H1 (cell line): ENCODE measurements around the gene VASN. TPM values are rescaled to one million over a fixed set of nuclear protein-coding genes. Genes with fewer than 3 reads are reported as not detected.

ENCODE experiments used
- CTCF ChIA-PET: fragments of 300-600 bp; sonication (Branson Sonifier 250); formaldehyde crosslinking; loops from one replicate; lab custom pipeline; 2021; ENCODE audit not compliant: partially characterized antibody; lab: Charles Lee
- POLR2A ChIA-PET: fragments of 300-600 bp; sonication (Branson Sonifier 250); formaldehyde crosslinking; loops from one replicate; lab custom pipeline; 2021; ENCODE audit warnings: inconsistent platforms; ENCODE audit not compliant: partially characterized antibody; lab: Charles Lee
- DNase-seq, 2 experiments: peaks; one replicate each; pipeline versions ENCODE4 v3.0.0 to v3.0.0-alpha.2; 2010 to 2022; ENCODE audit warnings: low spot score in 2 of 2, low read depth in 1 of 2, mixed read lengths in 1 of 2
- FAIRE-seq: peaks from 2 replicates; lab custom pipeline; 2011; peaks lifted over from hg19 to GRCh38; lab: Jason Lieb, UNC
- H2AFZ ChIP-seq: 2 replicates; pipeline ENCODE4 v1.8.1; 2012; ENCODE audit warnings: low read length, inconsistent platforms
- H2AK5ac ChIP-seq: 2 replicates; pipeline ENCODE4 v1.6.1; 2013; ENCODE audit warnings: low read depth, low read length
- H2BK120ac ChIP-seq: replicated peaks from 2 replicates; pipeline ENCODE3; 2013; ENCODE audit warnings: low read depth, low read length, inconsistent platforms
- H2BK12ac ChIP-seq: 2 replicates; pipeline ENCODE4 v1.6.1; 2013; ENCODE audit warnings: low read depth, low read length
- H2BK15ac ChIP-seq: 2 replicates; pipeline ENCODE4 v1.6.1; 2013; ENCODE audit warnings: low read length
- H2BK20ac ChIP-seq: 2 replicates; pipeline ENCODE4 v1.6.1; 2013; ENCODE audit warnings: low read length
- H2BK5ac ChIP-seq: 2 replicates; pipeline ENCODE4 v1.6.1; 2013; ENCODE audit warnings: low read depth, low read length
- H3K14ac ChIP-seq: 2 replicates; pipeline ENCODE4 v1.6.1; 2013; ENCODE audit warnings: inconsistent platforms; ENCODE audit not compliant: insufficient read length
- H3K18ac ChIP-seq: 2 replicates; pipeline ENCODE4 v1.6.1; 2013; ENCODE audit warnings: low read length; ENCODE audit errors: extremely low read depth
- H3K23ac ChIP-seq: 2 replicates; pipeline ENCODE4 v1.6.1; 2013; ENCODE audit warnings: inconsistent platforms; ENCODE audit not compliant: insufficient read length
- H3K23me2 ChIP-seq: 2 replicates; pipeline ENCODE4 v1.6.1; 2013; ENCODE audit warnings: low read depth, low read length
- H3K27ac ChIP-seq: 2 replicates; pipeline ENCODE4 v1.6.1; 2011; ENCODE audit warnings: low read depth, low read length, inconsistent platforms
- H3K27me3 ChIP-seq, 4 experiments: replicated peaks in 1 of 4; 1 replicate in 1 of 4; 2 replicates in 3 of 4; pipeline versions ENCODE4 v1.6.1 to v1.8.1; 2011 to 2013; ENCODE audit warnings: low read length in 3 of 4, mild to moderate bottlenecking in 3 of 4, inconsistent platforms in 2 of 4, mixed read lengths in 2 of 4, moderate library complexity in 1 of 4; ENCODE audit not compliant: control insufficient read depth in 3 of 4, insufficient read depth in 3 of 4; ENCODE audit errors: extremely low read depth in 1 of 4
- H3K36me3 ChIP-seq, 4 experiments: 2 replicates each; pipeline versions ENCODE4 v1.6.1 to v1.8.1; 2011 to 2013; ENCODE audit warnings: mild to moderate bottlenecking in 4 of 4, low read length in 3 of 4, moderate library complexity in 2 of 4, control low read depth in 1 of 4, inconsistent platforms in 1 of 4; ENCODE audit not compliant: insufficient read depth in 4 of 4, control insufficient read depth in 2 of 4
- H3K4ac ChIP-seq: replicated peaks from 2 replicates; pipeline ENCODE3; 2013; ENCODE audit warnings: low read length, low read depth, mixed read lengths, inconsistent platforms; ENCODE audit not compliant: insufficient read length
- H3K4me1 ChIP-seq, 4 experiments: replicated peaks in 1 of 4; 1 replicate in 1 of 4; 2 replicates in 3 of 4; pipeline versions ENCODE4 v1.6.1 to v1.8.1; 2011 to 2013; ENCODE audit warnings: low read length in 3 of 4, inconsistent platforms in 2 of 4, mixed read lengths in 1 of 4; ENCODE audit not compliant: insufficient read depth in 4 of 4, control insufficient read depth in 3 of 4
- H3K4me2 ChIP-seq, 2 experiments: 2 replicates each; pipeline versions ENCODE4 v1.6.1 to v1.8.1; 2011 to 2013; ENCODE audit warnings: low read depth in 2 of 2, low read length in 2 of 2, control low read depth in 1 of 2, inconsistent platforms in 1 of 2, mild to moderate bottlenecking in 1 of 2; ENCODE audit not compliant: insufficient read depth in 1 of 2
- H3K4me3 ChIP-seq, 4 experiments: fragments of 200-600, 300-600 bp in 1 of 4; sonication (generic), shearing (Covaris generic), sonication (Bioruptor Twin) in 1 of 4; 2 replicates each; pipeline versions ENCODE4 v1.5.1 to v1.8.1; 2011 to 2016; ENCODE audit warnings: low read length in 4 of 4, low read depth in 3 of 4, control low read depth in 2 of 4, inconsistent platforms in 2 of 4, mild to moderate bottlenecking in 2 of 4, mixed read lengths in 1 of 4, moderate library complexity in 1 of 4; ENCODE audit not compliant: insufficient read depth in 2 of 4; ENCODE audit errors: extremely low read depth in 1 of 4
- H3K56ac ChIP-seq: replicated peaks from 2 replicates; pipeline ENCODE3; 2013; ENCODE audit warnings: low read depth, mild to moderate bottlenecking, mixed read lengths, low read length, inconsistent platforms; ENCODE audit not compliant: insufficient read length
- H3K79me1 ChIP-seq: 2 replicates; pipeline ENCODE4 v1.6.1; 2013; ENCODE audit warnings: low read depth, low read length, control low read depth
- H3K79me2 ChIP-seq, 2 experiments: 2 replicates each; pipeline versions ENCODE4 v1.6.1 to v1.8.1; 2012 to 2013; ENCODE audit warnings: low read length in 2 of 2, mild to moderate bottlenecking in 2 of 2, inconsistent platforms in 1 of 2; ENCODE audit not compliant: insufficient read depth in 2 of 2, control insufficient read depth in 1 of 2
- H3K9ac ChIP-seq, 4 experiments: replicated peaks in 1 of 4; 1 replicate in 1 of 4; 2 replicates in 3 of 4; pipeline versions ENCODE4 v1.6.1 to v1.8.1; 2011 to 2013; ENCODE audit warnings: low read depth in 3 of 4, low read length in 3 of 4, control low read depth in 2 of 4, mild to moderate bottlenecking in 2 of 4, moderate library complexity in 2 of 4, inconsistent platforms in 1 of 4; ENCODE audit errors: extremely low read depth in 1 of 4
- H3K9me3 ChIP-seq, 2 experiments: 2 replicates each; pipeline versions ENCODE4 v1.6.1 to v1.8.1; 2012 to 2013; ENCODE audit warnings: mild to moderate bottlenecking in 2 of 2, moderate library complexity in 2 of 2, control low read depth in 1 of 2, inconsistent platforms in 1 of 2, low read depth in 1 of 2, low read length in 1 of 2, mixed read lengths in 1 of 2; ENCODE audit not compliant: insufficient read depth in 2 of 2
- H4K20me1 ChIP-seq, 2 experiments: replicated peaks in 1 of 2; 2 replicates each; pipeline versions ENCODE3 to v1.8.1; 2011 to 2013; ENCODE audit warnings: inconsistent platforms in 2 of 2, low read length in 2 of 2, mild to moderate bottlenecking in 1 of 2; ENCODE audit not compliant: insufficient read depth in 2 of 2, control insufficient read depth in 1 of 2
- H4K5ac ChIP-seq: 2 replicates; pipeline ENCODE4 v1.6.1; 2013; ENCODE audit warnings: low read length, low read depth, mixed read lengths, inconsistent platforms; ENCODE audit not compliant: insufficient read length
- H4K8ac ChIP-seq: 2 replicates; pipeline ENCODE4 v1.8.0; 2013; ENCODE audit warnings: mild to moderate bottlenecking, moderate library complexity, low read length, inconsistent platforms; ENCODE audit not compliant: insufficient read depth; ENCODE audit errors: extremely low read depth
- H4K91ac ChIP-seq: replicated peaks from 2 replicates; pipeline ENCODE3; 2013; ENCODE audit warnings: low read length, mixed read lengths, inconsistent platforms; ENCODE audit not compliant: insufficient read length
- POLR2A ChIP-seq, 2 experiments: IDR thresholded peaks; 1 replicate in 1 of 2; 2 replicates in 1 of 2; pipeline ENCODE4 v1.6.1; 2011; ENCODE audit warnings: low read depth in 2 of 2, low read length in 2 of 2, mild to moderate bottlenecking in 2 of 2; ENCODE audit errors: control extremely low read depth in 1 of 2
- RXRA ChIP-seq: IDR thresholded peaks from 2 replicates; pipeline ENCODE4 v1.6.1; 2011; ENCODE audit warnings: low read depth, mild to moderate bottlenecking, low read length, moderate library complexity; ENCODE audit not compliant: insufficient read depth
- WGBS, 2 experiments: shearing (Covaris generic) in 1 of 2; methylation state at CpG; one replicate each; pipeline versions ENCODE4 v1.1.6 to v1.1.7; 2013 to 2015; ENCODE audit warnings: low lambda C conversion rate in 2 of 2, mixed read lengths in 2 of 2, inconsistent platforms in 1 of 2, low coverage in 1 of 2, missing lambda C conversion rate in 1 of 2; ENCODE audit not compliant: insufficient replicate concordance in 2 of 2, insufficient coverage in 1 of 2, insufficient read length in 1 of 2; ENCODE audit errors: extremely low coverage in 1 of 2, missing lambda C conversion rate in 1 of 2; 5-methylcytosine and 5-hydroxymethylcytosine counted together
- polyA plus RNA-seq, 7 experiments: library from polyadenylated mRNA; depleted of rRNA in 3 of 7; stranded (reverse) in 5 of 7; unstranded in 2 of 7; fragments of >200 nt in 5 of 7; fragments of 200-250 nt in 2 of 7; gene quantifications; 1 replicate in 5 of 7; 2 replicates in 1 of 7; 4 replicates in 1 of 7; pipeline versions ENCODE4 v1.2.1 to v1.2.3, GENCODE V29; 2011 to 2013; ENCODE audit warnings: missing spikeins in 2 of 7, mixed read lengths in 2 of 7
- total RNA-seq: library from RNA; stranded (reverse); fragmentation: NEBNext Ultra II Directional; extraction: Animal tissue kit (Norgen Biotek cat#: 25700); gene quantifications from 2 replicates; pipeline ENCODE4 v1.2.1, GENCODE V29; 2021

VASN gene
- total and polyA plus RNA-seq, 2 of the 8 experiments (the other 6 are each of a cell fraction or from before 2014, with no cell fraction given) = 9.6 to 11.3 TPM

GRCh38 chr16:4384509-4384942, 12.9 kb downstream of the VASN start:
- Histone ChIP-seq H4K20me1 (peaks cover 3 to 15% of the 10 kb centered on the region in 2 experiments), H2BK20ac (no peak overlapping the region), H2BK5ac (no peak overlapping the region; the same call in 1 of the 2 replicates), H4K8ac (no peak overlapping the region), H3K36me3 (peaks cover 0 to 18% (median 2%) of the 10 kb centered on the region in 4 experiments; a peak in 4 of 8 replicates), H3K4me2 (no peak overlapping the region), H3K4me3 (no peak overlapping the region)
- ChIA-PET POLR2A (interaction anchor here (1.0 to 11.9 kb wide), 3 partner anchors 7 to 16 kb away, joined by 3 to 223 read pairs (median 3); no protein-coding TSS in a partner anchor), CTCF (interaction anchor here (2.4 to 24.8 kb wide), 3 partner anchors 8 to 21 kb away, joined by 4 to 659 read pairs (median 165); no protein-coding TSS in a partner anchor)
- TF ChIP-seq RXRA = no peak
- 0 out of 3 replicates have a peak, but pooled peaks of 1 of the 2 experiments have one; percentile 8 for TF ChIP-seq POLR2A (IDR thresholded peaks at IDR 0.05; ENCODE audit: control extremely low read depth in 1 of 2, low read depth in 2 of 2, low read length in 2 of 2)
- TF ChIP-seq, all 59 proteins: peak for 1
- H3K27me3 ChIP-seq = no peaks in the 10 kb centered on the region
- H3K79me2 ChIP-seq = no peaks in the 10 kb centered on the region
- no peak overlapping the region for H3K9ac ChIP-seq
- no peak overlapping the region for H4K91ac ChIP-seq
- no peaks in the 10 kb centered on the region for H3K23me2 ChIP-seq
- peaks cover 0 to 15% (median 11%) of the 10 kb centered on the region in 4 experiments; a peak in 6 of 7 replicates for H3K4me1 ChIP-seq
- H2BK15ac ChIP-seq = no peak overlapping the region
- no peak overlapping the region for H2AFZ ChIP-seq
- no peak overlapping the region for H2BK12ac ChIP-seq
- H3K23ac ChIP-seq = no peak overlapping the region
- H4K5ac ChIP-seq = no peak overlapping the region
- 0 out of 2 replicates have a peak, but pooled peaks cover under 1% of the 10 kb centered on the region for H3K79me1 ChIP-seq
- no peak overlapping the region for H3K56ac ChIP-seq
- H2BK120ac ChIP-seq = no peak overlapping the region
- 88% methylated on average over 18 of the region's 20 CpGs; no CpG with 5 or more reads in 1 of the 2 experiments for WGBS, 2 experiments
- H3K4ac ChIP-seq = no peak overlapping the region
- H3K9me3 ChIP-seq = no peaks in the 10 kb centered on the region
- DNase-seq (no peak), FAIRE-seq (no peak)
- H3K18ac ChIP-seq = no peak overlapping the region
- no peak overlapping the region for H2AK5ac ChIP-seq
- H3K14ac ChIP-seq = no peak overlapping the region
- H3K27ac ChIP-seq = no peak overlapping the region
